ENCODE results near the gene AADAT.

GRCh38 chr4:170040031-170040680 lies 49.6 kb downstream of the AADAT start:
- no peak for TF ChIP-seq CTCF (IDR thresholded peaks at IDR 0.05)
- no peak for TF ChIP-seq POLR2A (IDR thresholded peaks at IDR 0.05)
